Keratinocyte (primary cell): ENCODE measurements around the gene PKP4. TPM values are rescaled to one million over a fixed set of nuclear protein-coding genes. Genes with fewer than 3 reads are reported as not detected.

Experiments
- DNase-seq: peaks from one replicate; pipeline ENCODE4 v3.0.0-alpha.2; 2011; ENCODE audit warnings: low read depth, missing footprints, low spot score
- FAIRE-seq: peaks from 2 replicates; lab custom pipeline; 2011; peaks lifted over from hg19 to GRCh38; lab: Jason Lieb, UNC
- H2AFZ ChIP-seq: 2 replicates; pipeline ENCODE4 v1.6.0; 2012; ENCODE audit warnings: low read length, control low read depth, inconsistent platforms; ENCODE audit not compliant: control insufficient read depth
- H3K27ac ChIP-seq: 2 replicates; pipeline ENCODE4 v1.5.1; 2011; ENCODE audit warnings: low read length; ENCODE audit not compliant: control insufficient read depth, insufficient read depth
- H3K27me3 ChIP-seq: 3 replicates; pipeline ENCODE4 v1.6.0; 2011; ENCODE audit warnings: low read length; ENCODE audit not compliant: control insufficient read depth, insufficient read depth; ENCODE audit errors: extremely low read depth
- H3K36me3 ChIP-seq, 2 experiments: 2 replicates in 1 of 2; 3 replicates in 1 of 2; pipeline ENCODE4 v1.5.1; 2011; ENCODE audit warnings: low read length in 2 of 2, mild to moderate bottlenecking in 1 of 2; ENCODE audit not compliant: control insufficient read depth in 2 of 2, insufficient read depth in 2 of 2; ENCODE audit errors: extremely low read depth in 1 of 2
- H3K4me1 ChIP-seq: 3 replicates; pipeline ENCODE4 v1.5.1; 2011; ENCODE audit warnings: low read length; ENCODE audit not compliant: control insufficient read depth, insufficient read depth; ENCODE audit errors: extremely low read depth
- H3K4me2 ChIP-seq: 3 replicates; pipeline ENCODE4 v1.6.0; 2011; ENCODE audit warnings: low read depth, low read length; ENCODE audit not compliant: control insufficient read depth, insufficient read depth; ENCODE audit errors: extremely low read depth
- H3K4me3 ChIP-seq, 3 experiments: fragments of 200-600 bp in 1 of 3; sonication (generic) in 1 of 3; 2 replicates in 2 of 3; 3 replicates in 1 of 3; pipeline ENCODE4 v1.5.1; 2011 to 2016; ENCODE audit warnings: low read length in 3 of 3, mild to moderate bottlenecking in 3 of 3, control low read depth in 2 of 3, inconsistent platforms in 1 of 3, low read depth in 1 of 3, mixed read lengths in 1 of 3, mixed run types in 1 of 3, moderate library complexity in 1 of 3; ENCODE audit not compliant: control insufficient read depth in 2 of 3, insufficient read depth in 2 of 3; ENCODE audit errors: extremely low read depth in 1 of 3
- H3K79me2 ChIP-seq: 2 replicates; pipeline ENCODE4 v1.6.0; 2012; ENCODE audit warnings: low read length; ENCODE audit not compliant: control insufficient read depth, insufficient read depth
- H3K9ac ChIP-seq: 3 replicates; pipeline ENCODE4 v1.6.0; 2011; ENCODE audit warnings: low read length; ENCODE audit not compliant: control insufficient read depth, insufficient read depth; ENCODE audit errors: extremely low read depth
- H3K9me1 ChIP-seq: 3 replicates; pipeline ENCODE4 v1.6.0; 2011; ENCODE audit warnings: low read length; ENCODE audit not compliant: control insufficient read depth, insufficient read depth; ENCODE audit errors: extremely low read depth
- H3K9me3 ChIP-seq: 2 replicates; pipeline ENCODE4 v1.5.1; 2012; ENCODE audit warnings: low read depth, low read length; ENCODE audit not compliant: control insufficient read depth
- H4K20me1 ChIP-seq: 3 replicates; pipeline ENCODE4 v1.6.0; 2011; ENCODE audit warnings: low read length; ENCODE audit not compliant: control insufficient read depth, insufficient read depth; ENCODE audit errors: extremely low read depth
- CTCF ChIP-seq, 3 experiments: IDR thresholded peaks in 1 of 3; conservative IDR thresholded peaks in 1 of 3; optimal IDR thresholded peaks in 1 of 3; 2 replicates in 2 of 3; 3 replicates in 1 of 3; pipeline versions ENCODE3 to v1.5.1; 2011; ENCODE audit warnings: low read length in 3 of 3, mild to moderate bottlenecking in 3 of 3, moderate library complexity in 2 of 3, control low read depth in 1 of 3, inconsistent platforms in 1 of 3; ENCODE audit not compliant: insufficient read depth in 2 of 3; ENCODE audit errors: extremely low read depth in 1 of 3
- EZH2 ChIP-seq: IDR thresholded peaks from one replicate; pipeline ENCODE4 v1.6.1; 2012; ENCODE audit warnings: inconsistent platforms, mild to moderate bottlenecking, low read length, moderate library complexity
- dilution Hi-C: fragments of 300-500 bp; cut with MboI; formaldehyde crosslinking; loops from one replicate; pipeline ENCODE4 v1.7.0; 2020; ENCODE audit warnings: low sequenced_read_pairs; ENCODE audit not compliant: extremely low pct_ligation_motif_present
- polyA plus RNA-seq, 5 experiments: library from polyadenylated mRNA; depleted of rRNA in 3 of 5; stranded (reverse) in 3 of 5; stranded (forward) in 1 of 5; unstranded in 1 of 5; fragments of >200 nt; gene quantifications; 1 replicate in 1 of 5; 2 replicates in 3 of 5; 3 replicates in 1 of 5; pipeline versions ENCODE4 v1.2.1 to v1.2.3, GENCODE V29; 2011 to 2012; ENCODE audit warnings: missing spikeins in 2 of 5, low read depth in 1 of 5, low replicate concordance in 1 of 5

The PKP4 gene
- polyA plus RNA-seq, 1 donor (not counting 4 experiments of a cell fraction or from before 2014, with no cell fraction given): 43.8 TPM

- no peaks in the 10 kb centered on the region for H3K27me3 ChIP-seq
- H3K27ac ChIP-seq: no peak overlapping the region
- dilution Hi-C loops: no loop called here
- H3K9me3 ChIP-seq: no peaks in the 10 kb centered on the region
- H3K36me3 ChIP-seq: peaks cover 22 to 25% of the 10 kb centered on the region in 2 experiments
- no peak for DNase-seq
- no peak overlapping the region for H2AFZ ChIP-seq
- H3K4me2 ChIP-seq: no peak overlapping the region
- TF ChIP-seq CTCF (optimal IDR thresholded peaks at IDR 0.05 in 1 of 3, IDR thresholded peaks at IDR 0.05 in 1 of 3, conservative IDR thresholded peaks at IDR 0.05 in 1 of 3; ENCODE audit: extremely low read depth in 1 of 3, insufficient read depth in 2 of 3, low read length in 3 of 3) (no peak), EZH2 (no peak)
- H3K9me1 ChIP-seq: no peaks in the 10 kb centered on the region
- no peak for FAIRE-seq
- no peaks in the 10 kb centered on the region for H4K20me1 ChIP-seq
- H3K4me1 ChIP-seq: no peaks in the 10 kb centered on the region
- H3K4me3 ChIP-seq: no peak overlapping the region
- H3K79me2 ChIP-seq: no peaks in the 10 kb centered on the region
- no peak overlapping the region for H3K9ac ChIP-seq
Observed at GRCh38 chr2:158671360-158672245, 214.9 kb downstream of the PKP4 start.

- Histone ChIP-seq H3K27ac (no peak overlapping the region), H2AFZ (no peak overlapping the region), H3K9me3 (no peaks in the 10 kb centered on the region), H3K36me3 (peaks cover 17 to 24% of the 10 kb centered on the region in 2 experiments), H3K9me1 (no peaks in the 10 kb centered on the region), H3K4me3 (no peak overlapping the region), H3K4me2 (no peak overlapping the region), H3K4me1 (no peaks in the 10 kb centered on the region), H3K9ac (no peak overlapping the region), H3K79me2 (no peaks in the 10 kb centered on the region), H4K20me1 (no peaks in the 10 kb centered on the region), H3K27me3 (no peaks in the 10 kb centered on the region)
- dilution Hi-C loops: no loop called here
- DNase-seq (no peak), FAIRE-seq (no peak)
- no peak for TF ChIP-seq CTCF (optimal IDR thresholded peaks at IDR 0.05 in 1 of 3, IDR thresholded peaks at IDR 0.05 in 1 of 3, conservative IDR thresholded peaks at IDR 0.05 in 1 of 3; ENCODE audit: extremely low read depth in 1 of 3, insufficient read depth in 2 of 3, low read length in 3 of 3)
- TF ChIP-seq EZH2: no peak
Observed at GRCh38 chr2:158676295-158676694, 219.5 kb downstream of the PKP4 start.
